Body of pancreas (tissue), 4 donors: ENCODE results near the gene DNAJB6.

ENCODE experiments used
- CTCF ChIP-seq, 7 experiments: fragments of 450-650 bp in 4 of 7; fragments of 200-600 bp in 3 of 7; sonication (generic) in 3 of 7; IDR thresholded peaks; one replicate each; pipeline ENCODE4 v1.5.1; 2016 to 2019; ENCODE audit warnings: antibody characterized with exemption in 7 of 7
- POLR2A ChIP-seq, 3 donors: fragments of 450-650 bp; IDR thresholded peaks; one replicate each; pipeline ENCODE4 v1.6.1; 2016; ENCODE audit warnings: antibody characterized with exemption in 3 of 3, mild to moderate bottlenecking in 2 of 3

DNA sequence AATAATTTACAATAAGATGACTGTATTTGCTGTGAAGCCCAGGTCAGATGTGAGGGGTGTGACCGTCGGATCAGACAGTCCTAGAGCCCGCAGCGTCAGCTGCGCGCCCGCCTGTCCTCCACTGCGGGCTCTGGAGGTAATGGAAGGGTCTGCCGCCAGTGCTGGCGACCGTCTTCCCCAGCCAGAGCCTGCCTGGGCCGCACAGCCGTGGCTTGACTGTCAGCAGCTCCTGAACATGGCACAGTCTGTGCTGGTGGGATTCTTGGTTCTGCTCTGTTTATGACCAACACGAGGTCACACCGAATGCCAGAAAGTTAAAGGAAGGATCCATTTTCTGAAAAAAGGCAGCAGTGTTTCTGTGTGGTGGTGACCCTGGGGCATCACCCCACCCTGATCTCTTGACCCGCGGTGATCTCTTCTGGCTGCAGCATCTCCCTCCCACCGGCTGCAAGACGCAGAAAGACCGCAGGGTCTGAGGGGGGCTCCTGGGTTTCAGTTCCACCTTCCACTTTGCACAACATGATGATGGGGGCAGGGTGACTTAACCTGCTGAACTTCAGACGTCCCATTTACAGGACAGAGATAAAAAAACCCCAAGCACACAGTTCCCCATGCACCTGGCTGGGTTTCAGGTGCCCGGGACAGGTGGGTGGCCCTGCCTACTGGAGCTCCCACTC, 103.7 kb downstream of the DNAJB6 start:
- no peak for TF ChIP-seq CTCF (IDR thresholded peaks at IDR 0.05)
- TF ChIP-seq POLR2A (IDR thresholded peaks at IDR 0.05) = no peak
